Activated T-cell treated with anti-CD3 and anti-CD28 coated beads, Interleukin-2, amount 50 U/mL, for 1 hour (primary cell): ENCODE measurements around the gene CDC123.
A peak's percentile ranks its signal among the peaks of the same experiment; 100 is the strongest.
"Not testable (repeated sequence)": the region's sequence is repeated elsewhere in the genome, so short reads cannot be mapped to it uniquely, and the experiment has no call there.

Source experiments
- DNase-seq: peaks from one replicate; pipeline ENCODE4 v3.0.0-alpha.2; 2020

CDC123 gene

GRCh38 chr10:12237265-12238220, 41.6 kb downstream of the CDC123 start:
- no peak for DNase-seq

GRCh38 chr10:12238821-12239220, 42.8 kb downstream of the CDC123 start:
- no peak for DNase-seq

- DNase-seq = no peak
Observed at GRCh38 chr10:12241810-12242529, 46.0 kb downstream of the CDC123 start.

- DNase-seq = no peak
Observed at GRCh38 chr10:12243864-12244620, 48.1 kb downstream of the CDC123 start.

- no peak for DNase-seq
Observed at GRCh38 chr10:12250181-12250580, 54.2 kb downstream of the CDC123 start.

GRCh38 chr10:12250702-12251101, 54.7 kb downstream of the CDC123 start:
- DNase-seq = not testable (repeated sequence)

GRCh38 chr10:12251581-12251980, 55.6 kb downstream of the CDC123 start:
- DNase-seq = no peak

GRCh38 chr10:12252882-12253546, 57.0 kb downstream of the CDC123 start:
- no peak for DNase-seq

- DNase-seq = no peak
Observed at GRCh38 chr10:12255048-12255447, 59.1 kb downstream of the CDC123 start.

GRCh38 chr10:12259988-12260387, 64.0 kb downstream of the CDC123 start:
- no peak for DNase-seq

- no peak for DNase-seq
Observed at GRCh38 chr10:12262278-12262981, 66.4 kb downstream of the CDC123 start.

GRCh38 chr10:12264204-12264940, 68.4 kb downstream of the CDC123 start:
- peak; percentile 78 for DNase-seq

- no peak for DNase-seq
Observed at GRCh38 chr10:12269056-12269455, 73.1 kb downstream of the CDC123 start.

GRCh38 chr10:12271210-12271540, 75.2 kb downstream of the CDC123 start:
- DNase-seq = no peak

- DNase-seq = not testable (repeated sequence)
Observed at GRCh38 chr10:12277862-12278261, 81.9 kb downstream of the CDC123 start.

- no peak for DNase-seq
Observed at GRCh38 chr10:12279281-12279680, 83.3 kb downstream of the CDC123 start.

- DNase-seq = no peak
Observed at GRCh38 chr10:12287772-12288171, 91.8 kb downstream of the CDC123 start.

- DNase-seq = not testable (repeated sequence)
Observed at GRCh38 chr10:12297784-12298183, 101.8 kb downstream of the CDC123 start.

GRCh38 chr10:12299222-12299965, 103.4 kb downstream of the CDC123 start:
- no peak for DNase-seq
